Neural cell (in vitro differentiated cells): Measurements from ENCODE around the gene VMAC. TPM values are rescaled to one million over a fixed set of nuclear protein-coding genes. Genes with fewer than 3 reads are reported as not detected.

Experiments
- H2AFZ ChIP-seq: fragments of 200-600, 300-800 bp; sonication (generic), shearing (Covaris generic); 2 replicates; pipeline ENCODE4 v1.6.0; 2014; ENCODE audit warnings: low read depth, mild to moderate bottlenecking, antibody characterized with exemption, low read length, moderate library complexity
- H3F3A ChIP-seq: fragments of 200-600 bp; shearing (Covaris generic); 2 replicates; pipeline ENCODE4 v1.6.1; 2016; ENCODE audit warnings: mild to moderate bottlenecking, moderate library complexity, mixed read lengths, antibody characterized with exemption, low read length; ENCODE audit not compliant: insufficient read depth, poor library complexity, severe bottlenecking
- H3K27ac ChIP-seq: fragments of 200-600, 300-800 bp; sonication (generic), shearing (Covaris generic); 2 replicates; pipeline ENCODE4 v1.5.1; 2014; ENCODE audit warnings: mild to moderate bottlenecking, low read length, moderate library complexity
- H3K27me3 ChIP-seq: fragments of 300-800, 200-600 bp; sonication (generic), shearing (Covaris generic); 2 replicates; pipeline ENCODE4 v1.6.0; 2014; ENCODE audit warnings: mild to moderate bottlenecking, low read depth, low read length, moderate library complexity; ENCODE audit not compliant: insufficient read depth
- H3K36me3 ChIP-seq: fragments of 300-800, 200-600 bp; sonication (generic), shearing (Covaris generic); 2 replicates; pipeline ENCODE4 v1.5.1; 2014; ENCODE audit warnings: mild to moderate bottlenecking, antibody characterized with exemption, low read length, moderate library complexity; ENCODE audit not compliant: insufficient read depth
- H3K4me2 ChIP-seq: fragments of 300-800, 200-600 bp; sonication (generic), shearing (Covaris generic); 2 replicates; pipeline ENCODE4 v1.6.0; 2014; ENCODE audit warnings: mild to moderate bottlenecking, low read length
- H3K4me3 ChIP-seq: fragments of 300-800, 200-600 bp; sonication (generic), shearing (Covaris generic); 2 replicates; pipeline ENCODE4 v1.5.1; 2014; ENCODE audit warnings: mild to moderate bottlenecking, low read length, moderate library complexity
- H3K79me2 ChIP-seq: fragments of 200-600 bp; shearing (Covaris generic); replicated peaks from 2 replicates; pipeline ENCODE4 v1.6.0; 2014; ENCODE audit warnings: mild to moderate bottlenecking, low read length, moderate library complexity; ENCODE audit not compliant: insufficient read depth
- H3K9ac ChIP-seq: fragments of 300-800, 200-600 bp; sonication (generic), shearing (Covaris generic); 2 replicates; pipeline ENCODE4 v1.6.1; 2016; ENCODE audit warnings: mild to moderate bottlenecking, low read length, mixed read lengths
- H3K9me2 ChIP-seq: fragments of 200-600 bp; shearing (Covaris generic); 2 replicates; pipeline ENCODE4 v1.6.1; 2016; ENCODE audit warnings: mild to moderate bottlenecking, low read length, mixed read lengths; ENCODE audit not compliant: insufficient read depth
- H3K9me3 ChIP-seq: fragments of 200-600, 300-800 bp; sonication (generic), shearing (Covaris generic); 2 replicates; pipeline ENCODE4 v1.6.1; 2016; ENCODE audit warnings: mild to moderate bottlenecking, mixed run types, low read length, moderate library complexity, mixed read lengths
- H4K20me1 ChIP-seq: fragments of 200-600 bp; shearing (Covaris generic); 2 replicates; pipeline ENCODE4 v1.6.1; 2016; ENCODE audit warnings: mild to moderate bottlenecking, mixed run types; ENCODE audit not compliant: insufficient read depth
- EP300 ChIP-seq: fragments of 450-650 bp; conservative IDR thresholded peaks from 2 replicates; pipeline ENCODE4 v1.6.1; 2014; ENCODE audit warnings: antibody characterized with exemption, mild to moderate bottlenecking, moderate library complexity; ENCODE audit not compliant: poor library complexity, severe bottlenecking
- EZH2 ChIP-seq: fragments of 200-600, 300-800 bp; shearing (Covaris generic), sonication (generic); IDR thresholded peaks from 2 replicates; pipeline ENCODE4 v1.6.1; 2014; ENCODE audit warnings: antibody characterized with exemption, low read length, borderline replicate concordance, mild to moderate bottlenecking; ENCODE audit not compliant: insufficient read depth, poor library complexity, severe bottlenecking
- MXI1 ChIP-seq: fragments of 450-650 bp; conservative IDR thresholded peaks from 2 replicates; pipeline ENCODE4 v1.6.1; 2014; ENCODE audit warnings: antibody characterized with exemption, mild to moderate bottlenecking; ENCODE audit not compliant: poor library complexity, severe bottlenecking
- POLR2AphosphoS5 ChIP-seq: IDR thresholded peaks from 2 replicates; pipeline ENCODE4 v1.6.1; 2012
- RAD21 ChIP-seq: fragments of 450-650 bp; conservative IDR thresholded peaks from 2 replicates; pipeline ENCODE4 v1.6.1; 2014; ENCODE audit warnings: antibody characterized with exemption, mild to moderate bottlenecking, moderate library complexity
- SMC3 ChIP-seq: fragments of 450-650 bp; conservative IDR thresholded peaks from 2 replicates; pipeline ENCODE4 v1.6.1; 2014; ENCODE audit warnings: antibody characterized with exemption, mild to moderate bottlenecking, moderate library complexity; ENCODE audit not compliant: poor library complexity
- TAF1 ChIP-seq: IDR thresholded peaks from 2 replicates; pipeline ENCODE4 v1.6.1; 2012; ENCODE audit warnings: low read depth
- polyA plus RNA-seq: library from polyadenylated mRNA; depleted of rRNA; stranded (reverse); fragments of >200 nt; gene quantifications from 2 replicates; pipeline ENCODE4 v1.2.3, GENCODE V29; 2014
- TF ChIP-seq, protein P1 (sequence below): IDR thresholded peaks from 2 replicates; pipeline ENCODE4 v1.6.1; 2012; ENCODE audit warnings: borderline replicate concordance
- TF ChIP-seq, protein P2 (sequence below): fragments of 450-650 bp; IDR thresholded peaks from 2 replicates; pipeline ENCODE4 v1.5.1; 2014; ENCODE audit warnings: antibody characterized with exemption, mild to moderate bottlenecking, moderate library complexity; ENCODE audit not compliant: poor library complexity, severe bottlenecking

Gene VMAC
- polyA plus RNA-seq, 1 donor from 2014 or later = 6.0 TPM

DNA sequence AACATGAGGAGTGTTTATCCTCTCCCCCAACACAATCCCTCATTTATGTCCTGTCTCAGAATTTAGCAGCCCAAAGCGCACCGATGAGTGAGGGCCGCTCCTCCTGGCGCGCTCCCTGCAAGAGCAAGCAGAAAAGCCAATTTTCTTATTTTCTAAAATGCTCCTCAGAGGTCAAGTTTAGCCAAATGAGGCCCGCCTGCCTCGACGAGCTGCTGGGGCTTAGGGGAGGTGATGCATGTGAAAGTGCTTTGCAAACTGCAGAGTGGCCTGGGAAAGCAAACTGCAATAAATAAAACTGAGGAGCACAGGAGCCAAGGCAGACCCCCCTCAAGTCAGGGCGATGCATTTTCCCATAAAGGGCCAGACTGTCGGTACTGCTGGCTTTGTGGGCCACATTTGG, 38.4 kb downstream of the VMAC start:
- H3K79me2 ChIP-seq = peaks cover 13% of the 10 kb centered on the region
- H2AFZ ChIP-seq = no peak overlapping the region
- no peak overlapping the region for H3K27ac ChIP-seq
- H3K4me3 ChIP-seq = no peak overlapping the region
- TF ChIP-seq EZH2 (no peak), TAF1 (no peak)
- no peak overlapping the region for H3K4me2 ChIP-seq
- no peaks in the 10 kb centered on the region for H3K9me2 ChIP-seq
- no peak overlapping the region for H3K9ac ChIP-seq
- H3K9me3 ChIP-seq = no peaks in the 10 kb centered on the region
- no peaks in the 10 kb centered on the region for H3K27me3 ChIP-seq
- no peaks in the 10 kb centered on the region for H3K36me3 ChIP-seq
- H4K20me1 ChIP-seq = no peaks in the 10 kb centered on the region
- H3F3A ChIP-seq = no peaks in the 10 kb centered on the region

DNA sequence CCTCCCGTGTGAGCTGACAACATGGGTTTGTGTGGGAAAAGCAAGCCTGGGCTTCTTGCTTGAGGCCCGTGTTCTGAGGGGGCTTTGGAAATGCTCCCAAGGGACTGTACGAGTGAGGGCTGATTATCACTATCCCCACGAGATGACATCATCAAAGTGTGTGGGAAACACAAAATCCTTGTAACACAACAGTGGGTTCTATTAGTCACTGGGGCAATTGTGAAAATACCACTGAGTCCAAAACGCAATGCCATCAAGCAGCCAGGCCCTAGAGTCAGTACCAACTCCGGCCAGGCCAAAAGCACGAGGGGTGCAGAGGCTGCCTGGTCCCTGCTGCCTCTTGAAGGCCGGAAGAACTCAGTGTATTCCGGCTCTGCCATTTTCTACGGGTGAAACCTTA, 39.0 kb downstream of the VMAC start:
- Histone ChIP-seq H3K9ac (no peak overlapping the region), H3K27ac (no peak overlapping the region)

More for the DNA sequence above, 39.0 kb downstream of the VMAC start:
- Histone ChIP-seq H3F3A (no peaks in the 10 kb centered on the region), H4K20me1 (no peaks in the 10 kb centered on the region), H3K4me3 (no peak overlapping the region), H3K36me3 (no peaks in the 10 kb centered on the region), H2AFZ (no peak overlapping the region), H3K4me2 (no peak overlapping the region), H3K9me3 (no peaks in the 10 kb centered on the region), H3K27me3 (no peaks in the 10 kb centered on the region), H3K79me2 (peaks cover 13% of the 10 kb centered on the region), H3K9me2 (no peaks in the 10 kb centered on the region)
- TF ChIP-seq MXI1 = no peak
- TF ChIP-seq POLR2AphosphoS5 = no peak
- no peak for TF ChIP-seq SMC3
- TF ChIP-seq, protein P1, sequence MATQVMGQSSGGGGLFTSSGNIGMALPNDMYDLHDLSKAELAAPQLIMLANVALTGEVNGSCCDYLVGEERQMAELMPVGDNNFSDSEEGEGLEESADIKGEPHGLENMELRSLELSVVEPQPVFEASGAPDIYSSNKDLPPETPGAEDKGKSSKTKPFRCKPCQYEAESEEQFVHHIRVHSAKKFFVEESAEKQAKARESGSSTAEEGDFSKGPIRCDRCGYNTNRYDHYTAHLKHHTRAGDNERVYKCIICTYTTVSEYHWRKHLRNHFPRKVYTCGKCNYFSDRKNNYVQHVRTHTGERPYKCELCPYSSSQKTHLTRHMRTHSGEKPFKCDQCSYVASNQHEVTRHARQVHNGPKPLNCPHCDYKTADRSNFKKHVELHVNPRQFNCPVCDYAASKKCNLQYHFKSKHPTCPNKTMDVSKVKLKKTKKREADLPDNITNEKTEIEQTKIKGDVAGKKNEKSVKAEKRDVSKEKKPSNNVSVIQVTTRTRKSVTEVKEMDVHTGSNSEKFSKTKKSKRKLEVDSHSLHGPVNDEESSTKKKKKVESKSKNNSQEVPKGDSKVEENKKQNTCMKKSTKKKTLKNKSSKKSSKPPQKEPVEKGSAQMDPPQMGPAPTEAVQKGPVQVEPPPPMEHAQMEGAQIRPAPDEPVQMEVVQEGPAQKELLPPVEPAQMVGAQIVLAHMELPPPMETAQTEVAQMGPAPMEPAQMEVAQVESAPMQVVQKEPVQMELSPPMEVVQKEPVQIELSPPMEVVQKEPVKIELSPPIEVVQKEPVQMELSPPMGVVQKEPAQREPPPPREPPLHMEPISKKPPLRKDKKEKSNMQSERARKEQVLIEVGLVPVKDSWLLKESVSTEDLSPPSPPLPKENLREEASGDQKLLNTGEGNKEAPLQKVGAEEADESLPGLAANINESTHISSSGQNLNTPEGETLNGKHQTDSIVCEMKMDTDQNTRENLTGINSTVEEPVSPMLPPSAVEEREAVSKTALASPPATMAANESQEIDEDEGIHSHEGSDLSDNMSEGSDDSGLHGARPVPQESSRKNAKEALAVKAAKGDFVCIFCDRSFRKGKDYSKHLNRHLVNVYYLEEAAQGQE = no peak
- TF ChIP-seq, protein P2, sequence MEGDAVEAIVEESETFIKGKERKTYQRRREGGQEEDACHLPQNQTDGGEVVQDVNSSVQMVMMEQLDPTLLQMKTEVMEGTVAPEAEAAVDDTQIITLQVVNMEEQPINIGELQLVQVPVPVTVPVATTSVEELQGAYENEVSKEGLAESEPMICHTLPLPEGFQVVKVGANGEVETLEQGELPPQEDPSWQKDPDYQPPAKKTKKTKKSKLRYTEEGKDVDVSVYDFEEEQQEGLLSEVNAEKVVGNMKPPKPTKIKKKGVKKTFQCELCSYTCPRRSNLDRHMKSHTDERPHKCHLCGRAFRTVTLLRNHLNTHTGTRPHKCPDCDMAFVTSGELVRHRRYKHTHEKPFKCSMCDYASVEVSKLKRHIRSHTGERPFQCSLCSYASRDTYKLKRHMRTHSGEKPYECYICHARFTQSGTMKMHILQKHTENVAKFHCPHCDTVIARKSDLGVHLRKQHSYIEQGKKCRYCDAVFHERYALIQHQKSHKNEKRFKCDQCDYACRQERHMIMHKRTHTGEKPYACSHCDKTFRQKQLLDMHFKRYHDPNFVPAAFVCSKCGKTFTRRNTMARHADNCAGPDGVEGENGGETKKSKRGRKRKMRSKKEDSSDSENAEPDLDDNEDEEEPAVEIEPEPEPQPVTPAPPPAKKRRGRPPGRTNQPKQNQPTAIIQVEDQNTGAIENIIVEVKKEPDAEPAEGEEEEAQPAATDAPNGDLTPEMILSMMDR = no peak
- TF ChIP-seq TAF1 = no peak
- TF ChIP-seq RAD21 = no peak
- no peak for TF ChIP-seq EP300
- no peak for TF ChIP-seq EZH2
